Neural cell (in vitro differentiated cells): ENCODE measurements around the gene MFSD2A. TPM values are rescaled to one million over a fixed set of nuclear protein-coding genes. Genes with fewer than 3 reads are reported as not detected.

Experiments used
- H2AFZ ChIP-seq: fragments of 200-600, 300-800 bp; sonication (generic), shearing (Covaris generic); 2 replicates; pipeline ENCODE4 v1.6.0; 2014; ENCODE audit warnings: low read depth, mild to moderate bottlenecking, antibody characterized with exemption, low read length, moderate library complexity
- H3F3A ChIP-seq: fragments of 200-600 bp; shearing (Covaris generic); 2 replicates; pipeline ENCODE4 v1.6.1; 2016; ENCODE audit warnings: mild to moderate bottlenecking, moderate library complexity, mixed read lengths, antibody characterized with exemption, low read length; ENCODE audit not compliant: insufficient read depth, poor library complexity, severe bottlenecking
- H3K27ac ChIP-seq: fragments of 200-600, 300-800 bp; sonication (generic), shearing (Covaris generic); 2 replicates; pipeline ENCODE4 v1.5.1; 2014; ENCODE audit warnings: mild to moderate bottlenecking, low read length, moderate library complexity
- H3K27me3 ChIP-seq: fragments of 300-800, 200-600 bp; sonication (generic), shearing (Covaris generic); 2 replicates; pipeline ENCODE4 v1.6.0; 2014; ENCODE audit warnings: mild to moderate bottlenecking, low read depth, low read length, moderate library complexity; ENCODE audit not compliant: insufficient read depth
- H3K36me3 ChIP-seq: fragments of 300-800, 200-600 bp; sonication (generic), shearing (Covaris generic); 2 replicates; pipeline ENCODE4 v1.5.1; 2014; ENCODE audit warnings: mild to moderate bottlenecking, antibody characterized with exemption, low read length, moderate library complexity; ENCODE audit not compliant: insufficient read depth
- H3K4me2 ChIP-seq: fragments of 300-800, 200-600 bp; sonication (generic), shearing (Covaris generic); 2 replicates; pipeline ENCODE4 v1.6.0; 2014; ENCODE audit warnings: mild to moderate bottlenecking, low read length
- H3K4me3 ChIP-seq: fragments of 300-800, 200-600 bp; sonication (generic), shearing (Covaris generic); 2 replicates; pipeline ENCODE4 v1.5.1; 2014; ENCODE audit warnings: mild to moderate bottlenecking, low read length, moderate library complexity
- H3K79me2 ChIP-seq: fragments of 200-600 bp; shearing (Covaris generic); replicated peaks from 2 replicates; pipeline ENCODE4 v1.6.0; 2014; ENCODE audit warnings: mild to moderate bottlenecking, low read length, moderate library complexity; ENCODE audit not compliant: insufficient read depth
- H3K9ac ChIP-seq: fragments of 300-800, 200-600 bp; sonication (generic), shearing (Covaris generic); 2 replicates; pipeline ENCODE4 v1.6.1; 2016; ENCODE audit warnings: mild to moderate bottlenecking, low read length, mixed read lengths
- H3K9me2 ChIP-seq: fragments of 200-600 bp; shearing (Covaris generic); 2 replicates; pipeline ENCODE4 v1.6.1; 2016; ENCODE audit warnings: mild to moderate bottlenecking, low read length, mixed read lengths; ENCODE audit not compliant: insufficient read depth
- H3K9me3 ChIP-seq: fragments of 200-600, 300-800 bp; sonication (generic), shearing (Covaris generic); 2 replicates; pipeline ENCODE4 v1.6.1; 2016; ENCODE audit warnings: mild to moderate bottlenecking, mixed run types, low read length, moderate library complexity, mixed read lengths
- H4K20me1 ChIP-seq: fragments of 200-600 bp; shearing (Covaris generic); 2 replicates; pipeline ENCODE4 v1.6.1; 2016; ENCODE audit warnings: mild to moderate bottlenecking, mixed run types; ENCODE audit not compliant: insufficient read depth
- EP300 ChIP-seq: fragments of 450-650 bp; conservative IDR thresholded peaks from 2 replicates; pipeline ENCODE4 v1.6.1; 2014; ENCODE audit warnings: antibody characterized with exemption, mild to moderate bottlenecking, moderate library complexity; ENCODE audit not compliant: poor library complexity, severe bottlenecking
- EZH2 ChIP-seq: fragments of 200-600, 300-800 bp; shearing (Covaris generic), sonication (generic); IDR thresholded peaks from 2 replicates; pipeline ENCODE4 v1.6.1; 2014; ENCODE audit warnings: antibody characterized with exemption, low read length, borderline replicate concordance, mild to moderate bottlenecking; ENCODE audit not compliant: insufficient read depth, poor library complexity, severe bottlenecking
- MXI1 ChIP-seq: fragments of 450-650 bp; conservative IDR thresholded peaks from 2 replicates; pipeline ENCODE4 v1.6.1; 2014; ENCODE audit warnings: antibody characterized with exemption, mild to moderate bottlenecking; ENCODE audit not compliant: poor library complexity, severe bottlenecking
- POLR2AphosphoS5 ChIP-seq: IDR thresholded peaks from 2 replicates; pipeline ENCODE4 v1.6.1; 2012
- RAD21 ChIP-seq: fragments of 450-650 bp; conservative IDR thresholded peaks from 2 replicates; pipeline ENCODE4 v1.6.1; 2014; ENCODE audit warnings: antibody characterized with exemption, mild to moderate bottlenecking, moderate library complexity
- SMC3 ChIP-seq: fragments of 450-650 bp; conservative IDR thresholded peaks from 2 replicates; pipeline ENCODE4 v1.6.1; 2014; ENCODE audit warnings: antibody characterized with exemption, mild to moderate bottlenecking, moderate library complexity; ENCODE audit not compliant: poor library complexity
- TAF1 ChIP-seq: IDR thresholded peaks from 2 replicates; pipeline ENCODE4 v1.6.1; 2012; ENCODE audit warnings: low read depth
- polyA plus RNA-seq: library from polyadenylated mRNA; depleted of rRNA; stranded (reverse); fragments of >200 nt; gene quantifications from 2 replicates; pipeline ENCODE4 v1.2.3, GENCODE V29; 2014
- TF ChIP-seq, protein P1 (sequence below): fragments of 450-650 bp; IDR thresholded peaks from 2 replicates; pipeline ENCODE4 v1.5.1; 2014; ENCODE audit warnings: antibody characterized with exemption, mild to moderate bottlenecking, moderate library complexity; ENCODE audit not compliant: poor library complexity, severe bottlenecking
- TF ChIP-seq, protein P2 (sequence below): IDR thresholded peaks from 2 replicates; pipeline ENCODE4 v1.6.1; 2012; ENCODE audit warnings: borderline replicate concordance

Gene MFSD2A
- polyA plus RNA-seq, 1 donor from 2014 or later, result 7.0 TPM

- no peak for TF ChIP-seq MXI1
- no peak for TF ChIP-seq EP300
- TF ChIP-seq RAD21, result no peak
- TF ChIP-seq TAF1, result no peak
- TF ChIP-seq, protein P1, sequence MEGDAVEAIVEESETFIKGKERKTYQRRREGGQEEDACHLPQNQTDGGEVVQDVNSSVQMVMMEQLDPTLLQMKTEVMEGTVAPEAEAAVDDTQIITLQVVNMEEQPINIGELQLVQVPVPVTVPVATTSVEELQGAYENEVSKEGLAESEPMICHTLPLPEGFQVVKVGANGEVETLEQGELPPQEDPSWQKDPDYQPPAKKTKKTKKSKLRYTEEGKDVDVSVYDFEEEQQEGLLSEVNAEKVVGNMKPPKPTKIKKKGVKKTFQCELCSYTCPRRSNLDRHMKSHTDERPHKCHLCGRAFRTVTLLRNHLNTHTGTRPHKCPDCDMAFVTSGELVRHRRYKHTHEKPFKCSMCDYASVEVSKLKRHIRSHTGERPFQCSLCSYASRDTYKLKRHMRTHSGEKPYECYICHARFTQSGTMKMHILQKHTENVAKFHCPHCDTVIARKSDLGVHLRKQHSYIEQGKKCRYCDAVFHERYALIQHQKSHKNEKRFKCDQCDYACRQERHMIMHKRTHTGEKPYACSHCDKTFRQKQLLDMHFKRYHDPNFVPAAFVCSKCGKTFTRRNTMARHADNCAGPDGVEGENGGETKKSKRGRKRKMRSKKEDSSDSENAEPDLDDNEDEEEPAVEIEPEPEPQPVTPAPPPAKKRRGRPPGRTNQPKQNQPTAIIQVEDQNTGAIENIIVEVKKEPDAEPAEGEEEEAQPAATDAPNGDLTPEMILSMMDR, result no peak
- no peak for TF ChIP-seq EZH2
- no peak for TF ChIP-seq SMC3
- no peak for TF ChIP-seq POLR2AphosphoS5
- TF ChIP-seq, protein P2, sequence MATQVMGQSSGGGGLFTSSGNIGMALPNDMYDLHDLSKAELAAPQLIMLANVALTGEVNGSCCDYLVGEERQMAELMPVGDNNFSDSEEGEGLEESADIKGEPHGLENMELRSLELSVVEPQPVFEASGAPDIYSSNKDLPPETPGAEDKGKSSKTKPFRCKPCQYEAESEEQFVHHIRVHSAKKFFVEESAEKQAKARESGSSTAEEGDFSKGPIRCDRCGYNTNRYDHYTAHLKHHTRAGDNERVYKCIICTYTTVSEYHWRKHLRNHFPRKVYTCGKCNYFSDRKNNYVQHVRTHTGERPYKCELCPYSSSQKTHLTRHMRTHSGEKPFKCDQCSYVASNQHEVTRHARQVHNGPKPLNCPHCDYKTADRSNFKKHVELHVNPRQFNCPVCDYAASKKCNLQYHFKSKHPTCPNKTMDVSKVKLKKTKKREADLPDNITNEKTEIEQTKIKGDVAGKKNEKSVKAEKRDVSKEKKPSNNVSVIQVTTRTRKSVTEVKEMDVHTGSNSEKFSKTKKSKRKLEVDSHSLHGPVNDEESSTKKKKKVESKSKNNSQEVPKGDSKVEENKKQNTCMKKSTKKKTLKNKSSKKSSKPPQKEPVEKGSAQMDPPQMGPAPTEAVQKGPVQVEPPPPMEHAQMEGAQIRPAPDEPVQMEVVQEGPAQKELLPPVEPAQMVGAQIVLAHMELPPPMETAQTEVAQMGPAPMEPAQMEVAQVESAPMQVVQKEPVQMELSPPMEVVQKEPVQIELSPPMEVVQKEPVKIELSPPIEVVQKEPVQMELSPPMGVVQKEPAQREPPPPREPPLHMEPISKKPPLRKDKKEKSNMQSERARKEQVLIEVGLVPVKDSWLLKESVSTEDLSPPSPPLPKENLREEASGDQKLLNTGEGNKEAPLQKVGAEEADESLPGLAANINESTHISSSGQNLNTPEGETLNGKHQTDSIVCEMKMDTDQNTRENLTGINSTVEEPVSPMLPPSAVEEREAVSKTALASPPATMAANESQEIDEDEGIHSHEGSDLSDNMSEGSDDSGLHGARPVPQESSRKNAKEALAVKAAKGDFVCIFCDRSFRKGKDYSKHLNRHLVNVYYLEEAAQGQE, result no peak
- H3K9me2 ChIP-seq, result no peaks in the 10 kb centered on the region
- H3K4me3 ChIP-seq, result no peak overlapping the region
- no peaks in the 10 kb centered on the region for H3K27me3 ChIP-seq
- no peak overlapping the region for H3K4me2 ChIP-seq
- H3K9me3 ChIP-seq, result no peaks in the 10 kb centered on the region
- no peak overlapping the region for H2AFZ ChIP-seq
- no peak overlapping the region for H3K27ac ChIP-seq
- H3F3A ChIP-seq, result no peaks in the 10 kb centered on the region
- no peaks in the 10 kb centered on the region for H3K79me2 ChIP-seq
- no peaks in the 10 kb centered on the region for H4K20me1 ChIP-seq
- no peaks in the 10 kb centered on the region for H3K36me3 ChIP-seq
- no peak overlapping the region for H3K9ac ChIP-seq
Observed at GRCh38 chr1:39933956-39934941, 20.7 kb upstream of the MFSD2A start.

GRCh38 chr1:39936724-39937491 lies 18.0 kb upstream of the MFSD2A start:
- Histone ChIP-seq H3K9ac (no peak overlapping the region), H3F3A (no peaks in the 10 kb centered on the region), H4K20me1 (no peaks in the 10 kb centered on the region), H2AFZ (no peak overlapping the region), H3K9me3 (no peaks in the 10 kb centered on the region), H3K36me3 (no peaks in the 10 kb centered on the region), H3K4me3 (no peak overlapping the region), H3K9me2 (no peaks in the 10 kb centered on the region), H3K4me2 (no peak overlapping the region), H3K79me2 (no peaks in the 10 kb centered on the region), H3K27ac (no peak overlapping the region), H3K27me3 (no peaks in the 10 kb centered on the region)
- TF ChIP-seq, protein P2, result no peak
